Endothelial cell of hepatic sinusoid (primary cell): Measurements from ENCODE around the gene CDC16.
"Not testable (repeated sequence)": the region's sequence is repeated elsewhere in the genome, so short reads cannot be mapped to it uniquely, and the experiment has no call there.

Experiments used
- in situ Hi-C: cut with HindIII; loops from 2 replicates; pipeline ENCODE4 v1.10.0; 2017; ENCODE audit warnings: low sequenced_read_pairs

The CDC16 gene

GRCh38 chr13:114227528-114227927 lies 7.2 kb upstream of the CDC16 start:
- in situ Hi-C loops: no loop called here

- in situ Hi-C loops: no loop called here
These were observed 6.5 kb upstream of the CDC16 start for GRCh38 chr13:114228176-114228575.

GRCh38 chr13:114229506-114229905 lies 5.2 kb upstream of the CDC16 start:
- in situ Hi-C loops: no loop called here

GRCh38 chr13:114230117-114230516 lies 4.6 kb upstream of the CDC16 start:
- in situ Hi-C loops: no loop called here

- in situ Hi-C loops: no loop called here
These were observed 4.1 kb upstream of the CDC16 start for GRCh38 chr13:114230575-114230974.

GRCh38 chr13:114231886-114232285 lies 2.8 kb upstream of the CDC16 start:
- in situ Hi-C loops: no loop called here

- in situ Hi-C loops: no loop called here
These were observed 442 bp upstream of the CDC16 start for GRCh38 chr13:114234266-114234644.

GRCh38 chr13:114235697-114236096 lies 1.0 kb downstream of the CDC16 start:
- in situ Hi-C loops: no loop called here

- in situ Hi-C loops: no loop called here
These were observed 1.5 kb downstream of the CDC16 start for GRCh38 chr13:114236227-114236626.

GRCh38 chr13:114237415-114238112 lies 2.9 kb downstream of the CDC16 start:
- in situ Hi-C loops: no loop called here

- in situ Hi-C loops: loop anchor here (5.0 kb wide), 1 partner anchor 35 kb away; no protein-coding TSS in a partner anchor
These were observed 7.2 kb downstream of the CDC16 start for GRCh38 chr13:114241918-114242317.

GRCh38 chr13:114243971-114244370 lies 9.3 kb downstream of the CDC16 start:
- in situ Hi-C loops: loop anchor here (5.0 kb wide), 1 partner anchor 37 kb away; no protein-coding TSS in a partner anchor

GRCh38 chr13:114244637-114245036 lies 9.9 kb downstream of the CDC16 start:
- in situ Hi-C loops: loop anchor here (5.0 kb wide), 1 partner anchor 37 kb away; no protein-coding TSS in a partner anchor

- in situ Hi-C loops: no loop called here
These were observed 13.3 kb downstream of the CDC16 start for GRCh38 chr13:114248011-114248410.

- in situ Hi-C loops: no loop called here
These were observed 14.4 kb downstream of the CDC16 start for GRCh38 chr13:114249077-114249476.

- in situ Hi-C loops: not testable (repeated sequence)
These were observed 17.1 kb downstream of the CDC16 start for GRCh38 chr13:114251639-114252440.

GRCh38 chr13:114256547-114256946 lies 21.9 kb downstream of the CDC16 start:
- in situ Hi-C loops: no loop called here

GRCh38 chr13:114257014-114257413 lies 22.3 kb downstream of the CDC16 start:
- in situ Hi-C loops: no loop called here

GRCh38 chr13:114258589-114258988 lies 23.9 kb downstream of the CDC16 start:
- in situ Hi-C loops: no loop called here

- in situ Hi-C loops: no loop called here
These were observed 24.7 kb downstream of the CDC16 start for GRCh38 chr13:114259374-114259773.

GRCh38 chr13:114259974-114260373 lies 25.3 kb downstream of the CDC16 start:
- in situ Hi-C loops: no loop called here

- in situ Hi-C loops: no loop called here
These were observed 26.1 kb downstream of the CDC16 start for GRCh38 chr13:114260814-114261213.
